Forelimb muscle (tissue), 1 donor: ENCODE measurements around the gene EPHA3. TPM values are rescaled to one million over a fixed set of nuclear protein-coding genes. Genes with fewer than 3 reads are reported as not detected.

Experiments used
- DNase-seq: peaks from one replicate; pipeline ENCODE4 v3.0.0-alpha.2; 2013; ENCODE audit warnings: low read depth
- polyA plus RNA-seq: library from polyadenylated mRNA; unstranded; fragments of 120-200 nt; gene quantifications from one replicate; pipeline ENCODE4 v1.2.1, GENCODE V29; 2013; ENCODE audit not compliant: insufficient read length

EPHA3 gene
- polyA plus RNA-seq, 1 donor = 13.8 TPM

GRCh38 chr3:89447243-89447642 lies 339.8 kb downstream of the EPHA3 start:
- DNase-seq = no peak

GRCh38 chr3:89449086-89449485 lies 341.7 kb downstream of the EPHA3 start:
- no peak for DNase-seq

GRCh38 chr3:89452066-89452465 lies 344.6 kb downstream of the EPHA3 start:
- no peak for DNase-seq

- DNase-seq = no peak
Measured at GRCh38 chr3:89455240-89455639, 347.8 kb downstream of the EPHA3 start.

- DNase-seq = peak; percentile 52
Measured at GRCh38 chr3:89467898-89468363, 360.5 kb downstream of the EPHA3 start.

GRCh38 chr3:89472101-89472500 lies 364.7 kb downstream of the EPHA3 start:
- DNase-seq = no peak

GRCh38 chr3:89474333-89475130 lies 367.1 kb downstream of the EPHA3 start:
- no peak for DNase-seq

GRCh38 chr3:89488800-89489580 lies 381.6 kb downstream of the EPHA3 start:
- DNase-seq = no peak

GRCh38 chr3:89490129-89490528 lies 382.7 kb downstream of the EPHA3 start:
- no peak for DNase-seq

- no peak for DNase-seq
Measured at GRCh38 chr3:89494734-89495133, 387.3 kb downstream of the EPHA3 start.

- no peak for DNase-seq
Measured at GRCh38 chr3:89503891-89504391, 396.5 kb downstream of the EPHA3 start.

- DNase-seq = no peak
Measured at GRCh38 chr3:89504432-89504831, 397.0 kb downstream of the EPHA3 start.

- no peak for DNase-seq
Measured at GRCh38 chr3:89506462-89507103, 399.2 kb downstream of the EPHA3 start.

GRCh38 chr3:89521328-89521727 lies 413.9 kb downstream of the EPHA3 start:
- DNase-seq = peak; percentile 39

GRCh38 chr3:89522155-89522554 lies 414.7 kb downstream of the EPHA3 start:
- DNase-seq = no peak

- no peak for DNase-seq
Measured at GRCh38 chr3:89525609-89526008, 418.2 kb downstream of the EPHA3 start.

GRCh38 chr3:89527736-89528305 lies 420.4 kb downstream of the EPHA3 start:
- no peak for DNase-seq
